K562 (cell line): ENCODE results near the gene UNC13A. TPM values are rescaled to one million over a fixed set of nuclear protein-coding genes. Genes with fewer than 3 reads are reported as not detected.

ENCODE experiments used
- ATAC-seq: fragments of 200-7000 bp; cut with Tn5 transposase; 3 replicates; pipeline ENCODE4 v1.9.1; 2020; ENCODE audit warnings: moderate library complexity
- BruUV-seq: library from RNA; stranded (reverse); fragments of 400-500 nt; replicated peaks from 2 replicates; lab custom pipeline; 2021; lab: Mats Ljungman, UMichigan
- CTCF ChIA-PET: fragments of 300-600 bp; formaldehyde crosslinking; extraction: SDS; loops from one replicate; lab custom pipeline; 2021; ENCODE audit warnings: low intra/inter-chr PET ratio; lab: Yijun Ruan, JAX
- POLR2A ChIA-PET: fragments of 300-600, 350-650 bp; sonication (Branson Sonifier 250); formaldehyde crosslinking; extraction: SDS; loops from one replicate; lab custom pipeline; 2021; ENCODE audit warnings: antibody characterized with exemption, inconsistent platforms; lab: Yijun Ruan, JAX
- DNase-seq, 4 experiments: peaks; one replicate each; pipeline versions ENCODE4 v3.0.0 to v3.0.0-alpha.2; 2011 to 2018; ENCODE audit warnings: low spot score in 3 of 4, mixed read lengths in 3 of 4; ENCODE audit errors: extremely low read depth in 1 of 4
- FAIRE-seq: peaks from 2 replicates; lab custom pipeline; 2011; peaks lifted over from hg19 to GRCh38; lab: Jason Lieb, UNC
- H2AFZ ChIP-seq: 2 replicates; pipeline ENCODE4 v1.6.0; 2011; ENCODE audit warnings: low read depth, low read length, control low read depth, inconsistent platforms
- H3K27ac ChIP-seq: fragments of 200-600 bp; 3 replicates; pipeline ENCODE4 v1.8.0; 2011; ENCODE audit warnings: low read depth, mild to moderate bottlenecking, control low read depth, inconsistent platforms, low read length, moderate library complexity, mixed read lengths; ENCODE audit errors: extremely low read depth
- H3K27me3 ChIP-seq, 2 experiments: fragments of 300-600 bp in 1 of 2; 2 replicates in 1 of 2; 3 replicates in 1 of 2; pipeline versions ENCODE4 v1.6.0 to v1.8.0; 2011; ENCODE audit warnings: inconsistent platforms in 2 of 2, low read length in 2 of 2, mild to moderate bottlenecking in 1 of 2, mixed read lengths in 1 of 2, moderate library complexity in 1 of 2; ENCODE audit not compliant: control insufficient read depth in 2 of 2, insufficient read depth in 2 of 2
- H3K36me3 ChIP-seq: fragments of 300-600 bp; 3 replicates; pipeline ENCODE4 v1.8.0; 2011; ENCODE audit warnings: mild to moderate bottlenecking, low read length, inconsistent platforms; ENCODE audit not compliant: control insufficient read depth, insufficient read depth
- H3K4me1 ChIP-seq, 2 experiments: fragments of 200-600 bp in 1 of 2; replicated peaks in 1 of 2; 2 replicates in 1 of 2; 3 replicates in 1 of 2; pipeline versions ENCODE4 v1.5.1 to v1.8.0; 2011; ENCODE audit warnings: inconsistent platforms in 2 of 2, low read length in 2 of 2, mild to moderate bottlenecking in 1 of 2, mixed read lengths in 1 of 2, moderate library complexity in 1 of 2; ENCODE audit not compliant: control insufficient read depth in 2 of 2, insufficient read depth in 2 of 2
- H3K4me2 ChIP-seq: 2 replicates; pipeline ENCODE4 v1.6.1; 2011; ENCODE audit warnings: low read length, control low read depth, inconsistent platforms, mixed read lengths; ENCODE audit not compliant: insufficient read depth
- H3K4me3 ChIP-seq: fragments of 200-600 bp; sonication (generic), shearing (Covaris generic); 2 replicates; pipeline ENCODE4 v1.5.1; 2016; ENCODE audit warnings: control low read depth, inconsistent platforms
- H3K79me2 ChIP-seq: fragments of 200-600 bp; 3 replicates; pipeline ENCODE4 v1.8.0; 2011; ENCODE audit warnings: low read length, inconsistent platforms; ENCODE audit not compliant: control insufficient read depth, insufficient read depth
- H3K9ac ChIP-seq, 2 experiments: 2 replicates each; pipeline versions ENCODE4 v1.6.0 to v1.6.1; 2011; ENCODE audit warnings: low read depth in 2 of 2, low read length in 2 of 2, control low read depth in 1 of 2, inconsistent platforms in 1 of 2, mild to moderate bottlenecking in 1 of 2, mixed read lengths in 1 of 2; ENCODE audit not compliant: insufficient read depth in 1 of 2
- H3K9me1 ChIP-seq: one replicate; pipeline ENCODE4 v1.6.0; 2011; ENCODE audit warnings: inconsistent platforms, mild to moderate bottlenecking, low read length, moderate library complexity; ENCODE audit not compliant: control insufficient read depth, insufficient read depth
- H3K9me3 ChIP-seq: replicated peaks from 2 replicates; pipeline ENCODE4 v1.5.1; 2011; ENCODE audit warnings: low read depth, low read length, inconsistent platforms; ENCODE audit not compliant: control insufficient read depth, insufficient read depth
- H4K20me1 ChIP-seq: replicated peaks from 2 replicates; pipeline ENCODE4 v1.6.1; 2011; ENCODE audit warnings: low read length, inconsistent platforms, mixed read lengths; ENCODE audit not compliant: control insufficient read depth, insufficient read depth
- DIDO1 ChIP-seq: fragments of 450-650 bp; IDR thresholded peaks from 2 replicates; pipeline ENCODE4 v1.6.1; 2016; ENCODE audit warnings: low read depth, missing biosample characterization, missing genetic modification characterization
- DLX4 ChIP-seq: fragments of 250-450 bp; sonication (Bioruptor Pico); IDR thresholded peaks from 2 replicates; pipeline ENCODE4 v1.6.1; 2021; ENCODE audit warnings: mild to moderate bottlenecking
- HDAC1 ChIP-seq, 2 experiments: fragments of 450-650 bp; IDR thresholded peaks; 2 replicates each; pipeline ENCODE4 v1.6.1; 2016 to 2017; ENCODE audit warnings: inconsistent platforms in 1 of 2, mild to moderate bottlenecking in 1 of 2, moderate library complexity in 1 of 2
- POLR2B ChIP-seq: fragments of 450-650 bp; IDR thresholded peaks from 2 replicates; pipeline ENCODE4 v1.6.1; 2018; ENCODE audit warnings: low read depth; ENCODE audit not compliant: partially characterized antibody
- SREBF2 ChIP-seq: sonication (generic); formaldehyde crosslinking; IDR thresholded peaks from 2 replicates; pipeline ENCODE4 v1.4.0; 2020; ENCODE audit warnings: mild to moderate bottlenecking, missing genetic modification reagents
- SUPT5H ChIP-seq: fragments of 450-650 bp; IDR thresholded peaks from 2 replicates; pipeline ENCODE4 v1.6.1; 2016
- WGBS: fragments of 100-300 bp; shearing (Covaris generic); methylation state at CpG from one replicate; pipeline ENCODE4 v1.1.6; 2016; ENCODE audit warnings: low coverage, mixed read lengths; ENCODE audit not compliant: insufficient coverage; ENCODE audit errors: missing lambda C conversion rate; 5-methylcytosine and 5-hydroxymethylcytosine counted together
- in situ Hi-C: fragments of 300-500 bp; cut with MboI; formaldehyde crosslinking; loops from 4 replicates; pipeline ENCODE4 v1.15.0; 2018; ENCODE audit warnings: inconsistent platforms, mixed read lengths
- intact Hi-C: fragments of 100-400 bp; cut with micrococcal nuclease; formaldehyde crosslinking; loops from 2 replicates; pipeline ENCODE4 v1.14.2; 2022
- polyA plus RNA-seq, 8 experiments: library from polyadenylated mRNA; depleted of rRNA in 4 of 8; stranded (reverse) in 5 of 8; unstranded in 3 of 8; fragments of >200 nt; fragmentation: Nextera tagmentation in 2 of 8; fragmentation: Illumina TruSeq in 1 of 8; extraction: Ambion mirVana in 2 of 8; extraction: Trizol in 1 of 8; gene quantifications; 2 replicates each; pipeline versions ENCODE4 v1.2.1 to v1.2.3, GENCODE V29; 2011 to 2014; ENCODE audit warnings: inconsistent platforms in 1 of 8, missing spikeins in 1 of 8
- total RNA-seq, 7 experiments: library from RNA; depleted of rRNA in 6 of 7; stranded (reverse); fragments of >200 nt in 6 of 7; fragmentation: Illumina TruSeq in 2 of 7; extraction: Trizol in 2 of 7; gene quantifications; 2 replicates each; pipeline versions ENCODE4 v1.2.1 to v1.2.3, GENCODE V29; 2011 to 2021; ENCODE audit warnings: low replicate concordance in 1 of 7

Gene UNC13A
- total and polyA plus RNA-seq, 9 of the 15 experiments (the other 6 are each of a cell fraction or from before 2014, with no cell fraction given) = 0.03 to 1.0 (median 0.25) TPM

- Histone ChIP-seq H3K4me3 (peak overlapping the region; percentile 30; the same call in 1 of the 2 replicates), H3K27ac (peak overlapping the region; percentile 37; the same call in 1 of the 3 replicates), H4K20me1 (peaks cover 5% of the 10 kb centered on the region), H3K9ac (peak overlapping the region in 1 of 2 experiments; percentile 72; a peak in 2 of 4 replicates), H3K27me3 (no peaks in the 10 kb centered on the region; a peak in 1 of 5 replicates), H2AFZ (peak overlapping the region; percentile 30), H3K4me2 (peak overlapping the region; percentile 54), H3K36me3 (no peaks in the 10 kb centered on the region), H3K9me1 (no peaks in the 10 kb centered on the region), H3K9me3 (no peaks in the 10 kb centered on the region), H3K79me2 (no peaks in the 10 kb centered on the region), H3K4me1 (peaks cover 8 to 15% of the 10 kb centered on the region in 2 experiments; a peak in 4 of 5 replicates)
- BruUV-seq = no TSS peak
- CTCF ChIA-PET = no interaction called here
- no peak for DNase-seq
- POLR2A ChIA-PET = interaction anchor here (0.6 to 1.4 kb wide), 4 partner anchors 10 to 260 kb away, joined by 3 to 4 read pairs (median 3); no protein-coding TSS in a partner anchor
- FAIRE-seq = peak; percentile 61
- intact Hi-C loops (loop anchor here (10.0 kb wide), 1 partner anchor 225 kb away; no protein-coding TSS in a partner anchor), in situ Hi-C loops (no loop called here)
- no peak for ATAC-seq
- TF ChIP-seq DIDO1 (tag) (0 out of 2 replicates have a peak, but pooled peaks have one; percentile 5), DLX4 (CRISPR knock-in tag) (no peak), SREBF2 (CRISPR knock-in tag) (no peak), SUPT5H (0 out of 2 replicates have a peak, but pooled peaks have one; percentile 22), POLR2B (peak; percentile 30), HDAC1 (IDR thresholded peaks at IDR 0.05) (0 out of 4 replicates have a peak, but pooled peaks of 1 of the 2 experiments have one; percentile 10)
- 3% methylated on average over 7 of the region's 14 CpGs for WGBS
Measured at GRCh38 chr19:17679526-17680229, 8.5 kb downstream of the UNC13A start.
